H1 (cell line): ENCODE data around the gene IL4. TPM values are rescaled to one million over a fixed set of nuclear protein-coding genes. Genes with fewer than 3 reads are reported as not detected.

ENCODE experiments used
- CTCF ChIA-PET: fragments of 300-600 bp; sonication (Branson Sonifier 250); formaldehyde crosslinking; loops from one replicate; lab custom pipeline; 2021; ENCODE audit not compliant: partially characterized antibody; lab: Charles Lee
- POLR2A ChIA-PET: fragments of 300-600 bp; sonication (Branson Sonifier 250); formaldehyde crosslinking; loops from one replicate; lab custom pipeline; 2021; ENCODE audit warnings: inconsistent platforms; ENCODE audit not compliant: partially characterized antibody; lab: Charles Lee
- DNase-seq, 2 experiments: peaks; one replicate each; pipeline versions ENCODE4 v3.0.0 to v3.0.0-alpha.2; 2010 to 2022; ENCODE audit warnings: low spot score in 2 of 2, low read depth in 1 of 2, mixed read lengths in 1 of 2
- FAIRE-seq: peaks from 2 replicates; lab custom pipeline; 2011; peaks lifted over from hg19 to GRCh38; lab: Jason Lieb, UNC
- H2AFZ ChIP-seq: 2 replicates; pipeline ENCODE4 v1.8.1; 2012; ENCODE audit warnings: low read length, inconsistent platforms
- H2AK5ac ChIP-seq: 2 replicates; pipeline ENCODE4 v1.6.1; 2013; ENCODE audit warnings: low read depth, low read length
- H2BK120ac ChIP-seq: replicated peaks from 2 replicates; pipeline ENCODE3; 2013; ENCODE audit warnings: low read depth, low read length, inconsistent platforms
- H2BK12ac ChIP-seq: 2 replicates; pipeline ENCODE4 v1.6.1; 2013; ENCODE audit warnings: low read depth, low read length
- H2BK15ac ChIP-seq: 2 replicates; pipeline ENCODE4 v1.6.1; 2013; ENCODE audit warnings: low read length
- H2BK20ac ChIP-seq: 2 replicates; pipeline ENCODE4 v1.6.1; 2013; ENCODE audit warnings: low read length
- H2BK5ac ChIP-seq: 2 replicates; pipeline ENCODE4 v1.6.1; 2013; ENCODE audit warnings: low read depth, low read length
- H3K14ac ChIP-seq: 2 replicates; pipeline ENCODE4 v1.6.1; 2013; ENCODE audit warnings: inconsistent platforms; ENCODE audit not compliant: insufficient read length
- H3K18ac ChIP-seq: 2 replicates; pipeline ENCODE4 v1.6.1; 2013; ENCODE audit warnings: low read length; ENCODE audit errors: extremely low read depth
- H3K23ac ChIP-seq: 2 replicates; pipeline ENCODE4 v1.6.1; 2013; ENCODE audit warnings: inconsistent platforms; ENCODE audit not compliant: insufficient read length
- H3K23me2 ChIP-seq: 2 replicates; pipeline ENCODE4 v1.6.1; 2013; ENCODE audit warnings: low read depth, low read length
- H3K27ac ChIP-seq: 2 replicates; pipeline ENCODE4 v1.6.1; 2011; ENCODE audit warnings: low read depth, low read length, inconsistent platforms
- H3K27me3 ChIP-seq, 4 experiments: replicated peaks in 1 of 4; 1 replicate in 1 of 4; 2 replicates in 3 of 4; pipeline versions ENCODE4 v1.6.1 to v1.8.1; 2011 to 2013; ENCODE audit warnings: low read length in 3 of 4, mild to moderate bottlenecking in 3 of 4, inconsistent platforms in 2 of 4, mixed read lengths in 2 of 4, moderate library complexity in 1 of 4; ENCODE audit not compliant: control insufficient read depth in 3 of 4, insufficient read depth in 3 of 4; ENCODE audit errors: extremely low read depth in 1 of 4
- H3K36me3 ChIP-seq, 4 experiments: 2 replicates each; pipeline versions ENCODE4 v1.6.1 to v1.8.1; 2011 to 2013; ENCODE audit warnings: mild to moderate bottlenecking in 4 of 4, low read length in 3 of 4, moderate library complexity in 2 of 4, control low read depth in 1 of 4, inconsistent platforms in 1 of 4; ENCODE audit not compliant: insufficient read depth in 4 of 4, control insufficient read depth in 2 of 4
- H3K4ac ChIP-seq: replicated peaks from 2 replicates; pipeline ENCODE3; 2013; ENCODE audit warnings: low read length, low read depth, mixed read lengths, inconsistent platforms; ENCODE audit not compliant: insufficient read length
- H3K4me1 ChIP-seq, 4 experiments: replicated peaks in 1 of 4; 1 replicate in 1 of 4; 2 replicates in 3 of 4; pipeline versions ENCODE4 v1.6.1 to v1.8.1; 2011 to 2013; ENCODE audit warnings: low read length in 3 of 4, inconsistent platforms in 2 of 4, mixed read lengths in 1 of 4; ENCODE audit not compliant: insufficient read depth in 4 of 4, control insufficient read depth in 3 of 4
- H3K4me2 ChIP-seq, 2 experiments: 2 replicates each; pipeline versions ENCODE4 v1.6.1 to v1.8.1; 2011 to 2013; ENCODE audit warnings: low read depth in 2 of 2, low read length in 2 of 2, control low read depth in 1 of 2, inconsistent platforms in 1 of 2, mild to moderate bottlenecking in 1 of 2; ENCODE audit not compliant: insufficient read depth in 1 of 2
- H3K4me3 ChIP-seq, 4 experiments: fragments of 200-600, 300-600 bp in 1 of 4; sonication (generic), shearing (Covaris generic), sonication (Bioruptor Twin) in 1 of 4; 2 replicates each; pipeline versions ENCODE4 v1.5.1 to v1.8.1; 2011 to 2016; ENCODE audit warnings: low read length in 4 of 4, low read depth in 3 of 4, control low read depth in 2 of 4, inconsistent platforms in 2 of 4, mild to moderate bottlenecking in 2 of 4, mixed read lengths in 1 of 4, moderate library complexity in 1 of 4; ENCODE audit not compliant: insufficient read depth in 2 of 4; ENCODE audit errors: extremely low read depth in 1 of 4
- H3K56ac ChIP-seq: replicated peaks from 2 replicates; pipeline ENCODE3; 2013; ENCODE audit warnings: low read depth, mild to moderate bottlenecking, mixed read lengths, low read length, inconsistent platforms; ENCODE audit not compliant: insufficient read length
- H3K79me1 ChIP-seq: 2 replicates; pipeline ENCODE4 v1.6.1; 2013; ENCODE audit warnings: low read depth, low read length, control low read depth
- H3K79me2 ChIP-seq, 2 experiments: 2 replicates each; pipeline versions ENCODE4 v1.6.1 to v1.8.1; 2012 to 2013; ENCODE audit warnings: low read length in 2 of 2, mild to moderate bottlenecking in 2 of 2, inconsistent platforms in 1 of 2; ENCODE audit not compliant: insufficient read depth in 2 of 2, control insufficient read depth in 1 of 2
- H3K9ac ChIP-seq, 4 experiments: replicated peaks in 1 of 4; 1 replicate in 1 of 4; 2 replicates in 3 of 4; pipeline versions ENCODE4 v1.6.1 to v1.8.1; 2011 to 2013; ENCODE audit warnings: low read depth in 3 of 4, low read length in 3 of 4, control low read depth in 2 of 4, mild to moderate bottlenecking in 2 of 4, moderate library complexity in 2 of 4, inconsistent platforms in 1 of 4; ENCODE audit errors: extremely low read depth in 1 of 4
- H3K9me3 ChIP-seq, 2 experiments: 2 replicates each; pipeline versions ENCODE4 v1.6.1 to v1.8.1; 2012 to 2013; ENCODE audit warnings: mild to moderate bottlenecking in 2 of 2, moderate library complexity in 2 of 2, control low read depth in 1 of 2, inconsistent platforms in 1 of 2, low read depth in 1 of 2, low read length in 1 of 2, mixed read lengths in 1 of 2; ENCODE audit not compliant: insufficient read depth in 2 of 2
- H4K20me1 ChIP-seq, 2 experiments: replicated peaks in 1 of 2; 2 replicates each; pipeline versions ENCODE3 to v1.8.1; 2011 to 2013; ENCODE audit warnings: inconsistent platforms in 2 of 2, low read length in 2 of 2, mild to moderate bottlenecking in 1 of 2; ENCODE audit not compliant: insufficient read depth in 2 of 2, control insufficient read depth in 1 of 2
- H4K5ac ChIP-seq: 2 replicates; pipeline ENCODE4 v1.6.1; 2013; ENCODE audit warnings: low read length, low read depth, mixed read lengths, inconsistent platforms; ENCODE audit not compliant: insufficient read length
- H4K8ac ChIP-seq: 2 replicates; pipeline ENCODE4 v1.8.0; 2013; ENCODE audit warnings: mild to moderate bottlenecking, moderate library complexity, low read length, inconsistent platforms; ENCODE audit not compliant: insufficient read depth; ENCODE audit errors: extremely low read depth
- H4K91ac ChIP-seq: replicated peaks from 2 replicates; pipeline ENCODE3; 2013; ENCODE audit warnings: low read length, mixed read lengths, inconsistent platforms; ENCODE audit not compliant: insufficient read length
- CREB1 ChIP-seq: IDR thresholded peaks from 2 replicates; pipeline ENCODE4 v1.6.1; 2012; ENCODE audit warnings: inconsistent platforms
- WGBS, 2 experiments: shearing (Covaris generic) in 1 of 2; methylation state at CpG; one replicate each; pipeline versions ENCODE4 v1.1.6 to v1.1.7; 2013 to 2015; ENCODE audit warnings: low lambda C conversion rate in 2 of 2, mixed read lengths in 2 of 2, inconsistent platforms in 1 of 2, low coverage in 1 of 2, missing lambda C conversion rate in 1 of 2; ENCODE audit not compliant: insufficient replicate concordance in 2 of 2, insufficient coverage in 1 of 2, insufficient read length in 1 of 2; ENCODE audit errors: extremely low coverage in 1 of 2, missing lambda C conversion rate in 1 of 2; 5-methylcytosine and 5-hydroxymethylcytosine counted together
- polyA plus RNA-seq, 7 experiments: library from polyadenylated mRNA; depleted of rRNA in 3 of 7; stranded (reverse) in 5 of 7; unstranded in 2 of 7; fragments of >200 nt in 5 of 7; fragments of 200-250 nt in 2 of 7; gene quantifications; 1 replicate in 5 of 7; 2 replicates in 1 of 7; 4 replicates in 1 of 7; pipeline versions ENCODE4 v1.2.1 to v1.2.3, GENCODE V29; 2011 to 2013; ENCODE audit warnings: missing spikeins in 2 of 7, mixed read lengths in 2 of 7
- total RNA-seq: library from RNA; stranded (reverse); fragmentation: NEBNext Ultra II Directional; extraction: Animal tissue kit (Norgen Biotek cat#: 25700); gene quantifications from 2 replicates; pipeline ENCODE4 v1.2.1, GENCODE V29; 2021

Gene IL4
- total and polyA plus RNA-seq, 2 of the 8 experiments (the other 6 are each of a cell fraction or from before 2014, with no cell fraction given) = not detected

DNA sequence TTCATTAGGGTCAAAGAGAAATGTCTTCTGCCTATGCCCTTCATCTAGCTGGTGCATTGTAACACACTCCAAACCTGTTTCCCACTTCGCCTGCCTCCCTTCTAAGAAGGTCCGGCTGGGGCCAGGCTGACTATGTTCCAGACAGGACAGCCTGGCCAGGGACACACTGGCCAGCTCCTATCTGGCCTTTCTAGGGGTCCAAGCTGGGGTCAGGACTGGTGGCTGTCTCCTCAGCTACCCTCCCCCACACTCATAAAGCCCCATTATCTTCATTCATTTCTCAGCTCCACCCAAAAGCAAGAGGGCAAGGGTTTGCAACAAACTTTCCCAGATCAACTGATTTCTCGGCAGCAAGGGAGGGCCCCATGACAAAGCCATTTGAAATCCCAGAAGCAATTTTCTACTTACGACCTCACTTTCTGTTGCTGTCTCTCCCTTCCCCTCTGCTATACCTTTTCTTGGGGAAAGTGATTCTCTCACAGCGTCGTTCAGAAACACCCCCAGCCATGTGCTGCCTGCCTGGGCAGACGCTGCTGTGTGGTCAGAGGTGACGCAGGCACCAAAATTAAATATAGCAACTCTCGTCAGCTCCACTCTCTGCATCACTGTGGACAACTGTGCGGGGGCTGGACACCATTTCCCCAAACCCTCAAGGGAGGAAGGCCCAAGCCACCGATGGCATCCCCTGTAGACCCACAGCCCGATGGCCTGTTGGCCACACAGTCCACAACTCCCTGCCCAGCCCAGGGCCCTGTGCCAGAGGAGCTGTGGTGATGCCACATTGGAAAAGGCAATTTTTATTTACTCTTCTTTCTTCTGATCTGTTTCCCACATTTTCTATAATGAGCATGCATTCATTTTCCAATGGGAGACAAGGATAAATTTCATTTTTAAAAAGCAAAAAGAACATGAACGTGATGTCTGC is 9.8 kb upstream of the IL4 start:
- POLR2A ChIA-PET = interaction anchor here (0.6 to 0.9 kb wide), 3 partner anchors 13 to 302 kb away, joined by 3 to 4 read pairs (median 3); no protein-coding TSS in a partner anchor
- CTCF ChIA-PET = interaction anchor here (0.8 to 1.0 kb wide), 2 partner anchors 11 to 14 kb away, joined by 4 read pairs; no protein-coding TSS in a partner anchor
- Histone ChIP-seq H3K27me3 (no peaks in the 10 kb centered on the region; a peak in 2 of 7 replicates), H4K5ac (no peak overlapping the region), H2BK12ac (no peak overlapping the region), H3K4me2 (no peak overlapping the region), H2AFZ (peak overlapping the region; percentile 66; the same call in 1 of the 2 replicates), H2BK5ac (no peak overlapping the region), H3K4me3 (no peak overlapping the region), H3K9ac (no peak overlapping the region), H3K23ac (no peak overlapping the region), H3K9me3 (no peaks in the 10 kb centered on the region), H3K36me3 (no peaks in the 10 kb centered on the region), H2BK20ac (no peak overlapping the region), H3K4ac (no peak overlapping the region), H3K23me2 (no peaks in the 10 kb centered on the region), H3K56ac (no peak overlapping the region), H3K27ac (no peak overlapping the region), H3K18ac (no peak overlapping the region), H2AK5ac (no peak overlapping the region), H2BK15ac (no peak overlapping the region), H3K14ac (no peak overlapping the region), H4K91ac (no peak overlapping the region), H3K79me1 (no peaks in the 10 kb centered on the region), H3K79me2 (no peaks in the 10 kb centered on the region), H2BK120ac (no peak overlapping the region), H4K20me1 (no peaks in the 10 kb centered on the region), H3K4me1 (peaks cover 0 to 3% (median 0%) of the 10 kb centered on the region in 4 experiments; a peak in 1 of 7 replicates), H4K8ac (no peak overlapping the region)
- WGBS, 2 experiments = 90% methylated on average over 13 of the region's 13 CpGs; no CpG with 5 or more reads in 1 of the 2 experiments
- no peak for TF ChIP-seq CREB1
- DNase-seq = no peak
- FAIRE-seq = no peak
